Astrocyte of the spinal cord (primary cell): Measurements from ENCODE around the gene FBXL19.

Experiments used
- DNase-seq: peaks from one replicate; pipeline ENCODE4 v3.0.0; 2011; ENCODE audit warnings: low read depth, low spot score
- H3K4me3 ChIP-seq: 2 replicates; pipeline ENCODE4 v1.5.1; 2011; ENCODE audit warnings: low read depth, mild to moderate bottlenecking, low read length, moderate library complexity
- in situ Hi-C: cut with HindIII; loops from 2 replicates; pipeline ENCODE4 v1.10.0; 2017; ENCODE audit warnings: low sequenced_read_pairs
- TF ChIP-seq, protein P1 (sequence below): IDR thresholded peaks from 2 replicates; pipeline ENCODE4 v1.5.1; 2012; ENCODE audit warnings: low read depth, mild to moderate bottlenecking, low read length, inconsistent platforms

Gene FBXL19

DNA sequence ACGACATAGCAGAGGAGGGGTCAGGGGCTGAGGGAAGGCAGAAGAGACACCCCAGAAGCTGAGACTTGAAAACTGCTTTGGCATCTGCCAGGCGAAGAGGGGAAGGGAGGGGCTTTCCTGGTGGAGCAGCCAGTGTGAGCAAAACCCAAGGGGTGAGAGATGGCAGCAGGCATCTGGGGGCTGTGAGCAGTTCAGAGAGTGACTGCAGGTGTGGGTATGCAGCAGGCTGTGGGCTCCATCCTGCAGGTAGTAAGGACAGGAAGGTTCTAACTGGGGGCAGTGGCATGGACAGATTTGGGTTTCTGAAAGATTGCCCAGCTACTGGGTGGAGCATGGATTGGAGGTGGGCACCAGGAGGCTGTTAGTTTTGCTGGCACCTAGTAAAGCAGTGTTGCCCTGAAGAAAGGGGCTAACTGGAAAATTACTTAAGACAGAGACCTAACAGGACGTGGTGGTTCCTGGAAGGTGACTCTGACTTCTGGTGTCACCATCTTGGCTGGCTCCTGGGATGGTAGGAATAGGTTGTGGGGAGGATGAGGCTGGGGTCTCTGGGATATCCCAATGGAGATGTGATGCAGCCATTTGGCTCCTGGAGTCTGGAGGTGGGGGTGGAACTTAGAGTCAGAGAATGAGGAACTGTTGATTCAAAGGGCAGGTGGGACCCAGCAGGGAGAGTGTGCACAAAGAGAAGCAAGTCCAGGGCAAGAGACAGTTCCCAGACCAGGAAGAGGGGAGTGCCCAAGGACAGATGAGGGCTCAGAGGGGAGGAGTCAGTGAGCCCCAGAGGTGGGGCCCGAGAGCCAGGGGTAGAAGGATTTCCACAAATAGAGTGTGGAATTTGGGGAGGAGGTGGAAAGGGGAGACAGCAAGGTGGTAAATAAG is 40.7 kb upstream of the FBXL19 start:
- in situ Hi-C loops = loop anchor here (25.0 kb wide), 1 partner anchor 95 kb away; the partner anchor contains the start of gene ZNF629
- H3K4me3 ChIP-seq = no peak overlapping the region
- no peak for DNase-seq
- TF ChIP-seq, protein P1, sequence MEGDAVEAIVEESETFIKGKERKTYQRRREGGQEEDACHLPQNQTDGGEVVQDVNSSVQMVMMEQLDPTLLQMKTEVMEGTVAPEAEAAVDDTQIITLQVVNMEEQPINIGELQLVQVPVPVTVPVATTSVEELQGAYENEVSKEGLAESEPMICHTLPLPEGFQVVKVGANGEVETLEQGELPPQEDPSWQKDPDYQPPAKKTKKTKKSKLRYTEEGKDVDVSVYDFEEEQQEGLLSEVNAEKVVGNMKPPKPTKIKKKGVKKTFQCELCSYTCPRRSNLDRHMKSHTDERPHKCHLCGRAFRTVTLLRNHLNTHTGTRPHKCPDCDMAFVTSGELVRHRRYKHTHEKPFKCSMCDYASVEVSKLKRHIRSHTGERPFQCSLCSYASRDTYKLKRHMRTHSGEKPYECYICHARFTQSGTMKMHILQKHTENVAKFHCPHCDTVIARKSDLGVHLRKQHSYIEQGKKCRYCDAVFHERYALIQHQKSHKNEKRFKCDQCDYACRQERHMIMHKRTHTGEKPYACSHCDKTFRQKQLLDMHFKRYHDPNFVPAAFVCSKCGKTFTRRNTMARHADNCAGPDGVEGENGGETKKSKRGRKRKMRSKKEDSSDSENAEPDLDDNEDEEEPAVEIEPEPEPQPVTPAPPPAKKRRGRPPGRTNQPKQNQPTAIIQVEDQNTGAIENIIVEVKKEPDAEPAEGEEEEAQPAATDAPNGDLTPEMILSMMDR = no peak

DNA sequence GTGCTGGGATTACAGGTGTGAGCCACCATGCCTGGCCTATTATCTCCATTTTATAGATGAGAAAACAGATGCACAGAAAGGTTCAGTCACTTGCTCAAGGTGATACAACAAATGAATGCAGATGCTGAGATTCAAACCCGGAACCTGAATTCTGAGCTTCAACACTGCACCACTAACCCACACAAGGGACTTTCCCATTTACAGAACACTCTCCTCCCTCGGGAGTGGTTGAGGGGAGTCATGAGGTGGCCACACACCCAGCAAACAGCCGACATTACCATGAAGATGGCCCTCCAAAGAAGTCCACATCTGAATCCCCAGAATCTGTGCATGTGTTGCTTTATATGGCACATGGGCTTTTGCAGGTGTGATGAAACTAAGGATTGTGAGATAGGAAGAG is 38.6 kb upstream of the FBXL19 start:
- in situ Hi-C loops = loop anchor here (25.0 kb wide), 1 partner anchor 97 kb away; the partner anchor contains the start of gene ZNF629
- no peak for DNase-seq
- TF ChIP-seq, protein P1 = no peak
- no peak overlapping the region for H3K4me3 ChIP-seq

DNA sequence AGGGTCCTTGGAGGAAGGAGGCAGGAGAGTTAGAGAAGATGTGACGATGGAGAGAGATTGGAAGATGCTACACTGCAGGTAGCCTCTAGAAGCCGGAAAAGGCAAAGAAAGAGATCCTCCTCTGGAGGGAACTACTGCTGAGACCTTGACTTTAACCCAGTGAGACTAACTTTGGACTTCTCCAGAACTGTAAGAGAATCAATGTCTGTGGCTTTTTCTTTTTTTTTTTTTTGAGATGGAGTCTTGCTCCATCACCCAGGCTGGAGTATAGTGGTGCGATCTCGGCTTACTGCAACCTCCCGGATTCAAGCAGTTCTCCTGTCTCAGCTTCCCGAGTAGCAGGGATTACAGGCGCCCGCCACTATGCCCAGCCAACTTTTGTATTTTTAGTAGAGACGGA is 38.2 kb upstream of the FBXL19 start:
- TF ChIP-seq, protein P1 = no peak
- in situ Hi-C loops = loop anchor here (25.0 kb wide), 1 partner anchor 98 kb away; the partner anchor contains the start of gene ZNF629
- DNase-seq = no peak
- no peak overlapping the region for H3K4me3 ChIP-seq

DNA sequence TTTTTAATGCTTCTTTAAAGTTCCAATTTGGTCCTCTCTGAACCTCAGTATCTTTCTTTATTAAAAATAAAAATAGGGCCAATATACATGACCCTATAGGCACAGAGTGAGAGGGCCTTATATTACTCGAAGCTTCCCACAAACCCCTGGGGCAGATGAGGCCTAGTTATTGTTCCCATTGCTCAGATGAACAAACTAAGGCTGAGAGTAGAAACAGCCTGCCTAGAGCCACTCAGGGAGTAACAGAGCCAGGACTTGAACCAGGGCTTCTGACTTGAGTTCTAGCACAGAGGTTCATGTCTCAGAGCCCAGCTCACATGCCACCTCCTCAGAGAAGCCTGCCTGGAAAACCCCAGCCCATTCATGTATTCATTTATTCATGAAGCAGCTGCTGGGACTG is 37.2 kb upstream of the FBXL19 start:
- in situ Hi-C loops = loop anchor here (25.0 kb wide), 1 partner anchor 99 kb away; the partner anchor contains the start of gene ZNF629
- DNase-seq = no peak
- H3K4me3 ChIP-seq = no peak overlapping the region
- TF ChIP-seq, protein P1 = no peak

DNA sequence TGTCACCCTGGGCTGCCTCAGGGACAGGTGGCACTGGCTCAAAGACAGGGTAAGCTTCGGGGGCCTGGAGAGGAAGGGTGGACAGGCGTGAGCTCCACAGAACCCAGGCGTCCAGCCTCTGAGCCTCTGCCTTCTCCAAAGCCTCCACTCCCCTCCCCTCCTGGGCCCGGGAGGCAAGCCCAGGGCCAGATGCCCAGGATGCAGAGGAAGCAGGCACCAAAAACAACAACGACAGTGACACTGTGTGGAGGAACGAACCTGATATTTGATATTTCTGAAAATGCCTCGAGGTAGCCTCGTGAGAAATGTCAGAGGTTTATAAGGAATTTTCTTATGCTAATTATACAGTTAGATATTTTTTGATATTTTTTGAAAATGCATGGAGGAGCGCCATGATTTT is 35.4 kb upstream of the FBXL19 start:
- TF ChIP-seq, protein P1 = no peak
- in situ Hi-C loops = loop anchor here (25.0 kb wide), 1 partner anchor 101 kb away; the partner anchor contains the start of gene ZNF629
- DNase-seq = no peak
- no peak overlapping the region for H3K4me3 ChIP-seq

DNA sequence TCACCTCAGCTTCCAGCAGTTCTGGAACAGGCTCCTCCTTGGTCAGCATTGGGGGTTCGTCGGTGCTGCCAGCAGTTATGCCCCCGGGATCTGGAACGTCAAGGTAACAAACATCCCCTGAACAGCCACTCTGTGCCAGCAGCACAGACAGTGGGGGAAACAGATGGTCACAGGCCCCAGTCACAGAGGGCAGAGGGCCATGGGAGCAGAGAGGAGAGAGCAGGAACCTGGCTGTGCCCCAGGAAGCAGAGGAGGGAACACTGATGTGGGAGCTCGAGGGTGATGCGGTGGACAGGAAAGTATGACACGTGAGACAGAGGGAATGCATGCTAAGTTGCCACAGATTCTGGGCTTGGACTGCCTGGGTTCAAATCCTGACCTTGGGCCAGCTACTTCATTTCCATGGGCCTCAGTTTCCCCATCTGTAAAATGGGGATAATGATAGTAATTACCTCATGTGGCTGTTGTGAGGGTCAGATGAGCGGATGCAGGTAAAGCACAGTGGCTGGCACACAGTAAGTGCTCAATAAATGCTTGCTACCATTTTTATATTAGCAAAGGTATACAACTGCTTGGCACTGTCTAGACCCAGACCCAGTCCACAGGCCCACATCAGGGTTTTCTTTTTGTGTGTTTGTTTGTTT is 34.4 kb upstream of the FBXL19 start:
- in situ Hi-C loops = loop anchor here (25.0 kb wide), 1 partner anchor 102 kb away; the partner anchor contains the start of gene ZNF629
- DNase-seq = no peak

More for the DNA sequence above, 34.4 kb upstream of the FBXL19 start:
- no peak overlapping the region for H3K4me3 ChIP-seq
- TF ChIP-seq, protein P1 = no peak
